ENCODE measurements around the gene SERTAD3. TPM values are rescaled to one million over a fixed set of nuclear protein-coding genes. Genes with fewer than 3 reads are reported as not detected.

The SERTAD3 gene
- total and polyA plus RNA-seq, 11 donors: 17.6 to 38.7 (median 26.0) TPM

DNA sequence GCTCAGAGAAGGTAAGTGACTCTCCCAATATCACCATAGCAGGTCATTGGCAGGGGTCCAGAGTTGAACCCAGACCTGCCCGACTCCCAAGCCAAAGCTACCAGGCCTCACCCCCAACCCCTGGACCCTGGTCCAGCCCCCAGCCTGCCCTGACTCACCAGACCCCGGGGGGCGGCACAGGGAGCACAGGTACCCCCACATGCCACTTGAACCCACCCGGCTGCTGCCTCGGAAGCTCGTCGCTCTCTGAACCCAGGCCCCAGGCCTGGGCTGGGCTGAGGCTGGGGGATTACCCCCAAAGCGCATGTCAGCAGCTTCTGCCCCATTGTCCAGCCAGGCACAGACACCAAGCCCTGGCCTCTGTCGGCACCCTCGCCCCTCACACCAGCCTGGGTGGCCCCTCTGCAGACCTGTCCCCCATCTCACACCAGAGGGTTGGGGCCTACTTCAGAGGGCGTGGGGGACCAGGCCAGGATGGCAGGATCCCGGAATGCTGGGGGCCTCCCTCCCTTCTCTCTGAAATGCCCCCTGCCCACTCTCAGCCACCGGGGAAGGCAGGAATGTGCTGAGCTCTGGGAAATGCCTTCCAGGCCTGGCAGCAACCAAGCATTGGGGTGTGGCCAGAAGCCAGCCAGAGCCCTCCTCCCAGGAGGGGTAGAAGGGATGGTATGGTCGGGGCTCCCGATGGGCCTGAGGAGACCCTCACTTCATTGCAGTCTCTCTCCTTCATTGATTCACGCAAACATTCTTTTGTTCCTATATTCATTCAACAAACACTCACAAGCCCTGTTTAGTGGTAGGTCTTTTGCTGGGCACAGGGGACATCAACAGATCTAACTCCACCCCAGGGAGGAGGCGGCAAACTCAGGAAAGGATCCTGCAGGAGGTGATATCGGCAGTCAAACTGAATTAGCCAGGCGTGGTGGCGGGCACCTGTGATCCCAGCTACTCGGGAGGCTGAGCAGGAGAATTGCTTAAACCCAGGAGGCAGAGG, 29.3 kb downstream of the SERTAD3 start:
- DNase-seq (peak in 1 of 5 donors; percentile 50), ATAC-seq (no peak)
- Histone ChIP-seq H3K27ac (no peak overlapping the region), H3K4me3 (no peak overlapping the region), H3K4me1 (peaks cover 9 to 66% (median 31%) of the 10 kb centered on the region in 12 donors), H3K36me3 (no peaks in the 10 kb centered on the region), H3K9me3 (no peaks in the 10 kb centered on the region), H3K27me3 (no peaks in the 10 kb centered on the region)
- TF ChIP-seq, protein P1, sequence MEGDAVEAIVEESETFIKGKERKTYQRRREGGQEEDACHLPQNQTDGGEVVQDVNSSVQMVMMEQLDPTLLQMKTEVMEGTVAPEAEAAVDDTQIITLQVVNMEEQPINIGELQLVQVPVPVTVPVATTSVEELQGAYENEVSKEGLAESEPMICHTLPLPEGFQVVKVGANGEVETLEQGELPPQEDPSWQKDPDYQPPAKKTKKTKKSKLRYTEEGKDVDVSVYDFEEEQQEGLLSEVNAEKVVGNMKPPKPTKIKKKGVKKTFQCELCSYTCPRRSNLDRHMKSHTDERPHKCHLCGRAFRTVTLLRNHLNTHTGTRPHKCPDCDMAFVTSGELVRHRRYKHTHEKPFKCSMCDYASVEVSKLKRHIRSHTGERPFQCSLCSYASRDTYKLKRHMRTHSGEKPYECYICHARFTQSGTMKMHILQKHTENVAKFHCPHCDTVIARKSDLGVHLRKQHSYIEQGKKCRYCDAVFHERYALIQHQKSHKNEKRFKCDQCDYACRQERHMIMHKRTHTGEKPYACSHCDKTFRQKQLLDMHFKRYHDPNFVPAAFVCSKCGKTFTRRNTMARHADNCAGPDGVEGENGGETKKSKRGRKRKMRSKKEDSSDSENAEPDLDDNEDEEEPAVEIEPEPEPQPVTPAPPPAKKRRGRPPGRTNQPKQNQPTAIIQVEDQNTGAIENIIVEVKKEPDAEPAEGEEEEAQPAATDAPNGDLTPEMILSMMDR (IDR thresholded peaks at IDR 0.05): no peak
- no peak for TF ChIP-seq POLR2A (IDR thresholded peaks at IDR 0.05)
- 77 to 85% (median 83%) methylated on average over 13 to 21 of the region's 21 CpGs for WGBS, 4 donors
- intact Hi-C loops (cut with DNase I): no loop called here

DNA sequence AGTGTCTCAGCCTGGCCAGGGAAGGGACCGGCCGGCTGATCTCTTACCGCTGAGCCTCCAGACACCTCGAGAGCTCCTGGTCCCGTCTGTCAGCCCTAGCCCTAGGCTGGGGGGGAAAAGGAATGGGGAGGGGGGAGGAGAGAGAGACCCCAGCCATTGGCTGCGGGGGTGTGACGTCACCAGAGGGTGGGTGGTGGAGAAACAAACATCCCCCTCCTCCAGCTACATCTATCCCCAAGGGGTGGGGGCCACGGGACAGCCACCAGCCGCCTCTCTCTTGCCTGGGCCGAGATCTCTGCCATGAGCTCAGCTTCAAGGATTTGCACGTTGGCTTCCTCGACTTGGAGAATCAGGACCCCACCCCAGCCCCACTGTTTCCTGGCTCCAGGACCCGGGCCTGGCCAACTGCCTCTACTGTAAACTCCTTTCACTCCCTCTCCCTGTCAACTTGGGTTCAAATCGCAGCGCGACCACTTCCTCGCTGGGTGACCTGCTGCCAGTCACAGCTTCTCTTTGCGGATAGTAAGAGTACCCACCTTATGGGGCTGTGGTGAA, 30.8 kb downstream of the SERTAD3 start, which contains the start of gene PRX:
Gene PRX (minus strand): TSS at position 88 of the 555 bp plus-strand sequence. CDS start 5,446 bp downstream, outside the sequence.
- ATAC-seq (no peak), DNase-seq (peak in 1 of 5 donors; percentile 18)
- Histone ChIP-seq H3K4me1 (peaks cover 9 to 68% (median 32%) of the 10 kb centered on the region in 12 donors), H3K9me3 (no peaks in the 10 kb centered on the region), H3K27me3 (no peaks in the 10 kb centered on the region), H3K27ac (peak within 1 kb of the TSS in 8 of 12 donors; percentile 79 to 97 (median 92)), H3K4me3 (peak within 1 kb of the TSS in 1 of 12 donors; percentile 4), H3K36me3 (no peaks in the 10 kb centered on the region)
- TF ChIP-seq POLR2A (IDR thresholded peaks at IDR 0.05): no peak
- TF ChIP-seq, protein P1 (IDR thresholded peaks at IDR 0.05): no peak
- intact Hi-C loops (cut with DNase I): no loop called here
- WGBS, 4 donors: 49 to 51% (median 50%) methylated on average over 12 to 18 of the region's 18 CpGs

DNA sequence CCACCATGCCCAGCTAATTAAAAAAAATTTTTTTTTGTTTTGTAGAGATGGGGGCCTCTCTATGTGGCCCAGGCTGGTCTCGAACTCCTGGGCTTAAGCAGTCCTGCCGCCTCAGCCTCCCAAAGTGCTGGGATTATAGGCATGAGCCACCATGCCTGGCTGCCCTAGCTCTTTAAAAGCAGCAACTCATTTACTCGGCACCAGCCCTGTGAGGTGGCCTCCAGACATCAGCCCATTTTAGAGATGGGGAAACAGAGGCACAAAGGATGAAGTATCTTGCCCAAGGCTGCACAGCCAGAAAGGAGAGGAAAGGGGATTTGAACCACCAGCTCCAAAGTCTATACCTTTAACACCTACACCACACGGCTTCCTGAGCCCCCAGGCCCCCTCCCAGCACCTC, 31.3 kb downstream of the SERTAD3 start:
- peak overlapping the region in 1 of 12 donors; percentile 4 for H3K4me3 ChIP-seq
- no peaks in the 10 kb centered on the region for H3K27me3 ChIP-seq
- peak overlapping the region in 3 of 12 donors; percentile 92 to 97 (median 94) for H3K27ac ChIP-seq
- no peaks in the 10 kb centered on the region for H3K36me3 ChIP-seq
- H3K4me1 ChIP-seq: peaks cover 11 to 72% (median 33%) of the 10 kb centered on the region in 12 donors
- peak in 1 of 5 donors; percentile 7 for DNase-seq
- intact Hi-C loops (cut with DNase I): no loop called here
- H3K9me3 ChIP-seq: no peaks in the 10 kb centered on the region
- WGBS, 4 donors: 83 to 91% (median 86%) methylated on average over 4 of the region's 4 CpGs
- ATAC-seq: no peak
- TF ChIP-seq, protein P1 (IDR thresholded peaks at IDR 0.05): no peak
- TF ChIP-seq POLR2A (IDR thresholded peaks at IDR 0.05): no peak
